Activated CD4-positive, alpha-beta T cell treated with anti-CD3 and anti-CD28 coated beads for 48 hours (primary cell): Measurements from ENCODE around the gene ZBTB5.
"Not testable (repeated sequence)": the region's sequence is repeated elsewhere in the genome, so short reads cannot be mapped to it uniquely, and the experiment has no call there.

Experiments
- DNase-seq: peaks from one replicate; pipeline ENCODE4 v3.0.0-alpha.2; 2020

ZBTB5 gene

GRCh38 chr9:37397948-37398347, 67.3 kb downstream of the ZBTB5 start:
- not testable (repeated sequence) for DNase-seq

GRCh38 chr9:37395663-37396062, 69.6 kb downstream of the ZBTB5 start:
- no peak for DNase-seq

GRCh38 chr9:37395229-37395628, 70.0 kb downstream of the ZBTB5 start:
- DNase-seq = no peak

GRCh38 chr9:37392272-37392671, 73.0 kb downstream of the ZBTB5 start:
- DNase-seq = no peak

- peak; percentile 53 for DNase-seq
These were observed 74.5 kb downstream of the ZBTB5 start for GRCh38 chr9:37390759-37391158.
